Hematopoietic multipotent progenitor cell treated with erythropoietin and hydrocortisone succinate and interleukin-3 and kit ligand, for 15 days (in vitro differentiated cells): Measurements from ENCODE around the gene AHCYL1.
"Not testable (repeated sequence)": the region's sequence is repeated elsewhere in the genome, so short reads cannot be mapped to it uniquely, and the experiment has no call there.

Source experiments
- DNase-seq: peaks from one replicate; pipeline ENCODE4 v3.0.0-alpha.2; 2015; ENCODE audit warnings: low spot score

AHCYL1 gene

DNA sequence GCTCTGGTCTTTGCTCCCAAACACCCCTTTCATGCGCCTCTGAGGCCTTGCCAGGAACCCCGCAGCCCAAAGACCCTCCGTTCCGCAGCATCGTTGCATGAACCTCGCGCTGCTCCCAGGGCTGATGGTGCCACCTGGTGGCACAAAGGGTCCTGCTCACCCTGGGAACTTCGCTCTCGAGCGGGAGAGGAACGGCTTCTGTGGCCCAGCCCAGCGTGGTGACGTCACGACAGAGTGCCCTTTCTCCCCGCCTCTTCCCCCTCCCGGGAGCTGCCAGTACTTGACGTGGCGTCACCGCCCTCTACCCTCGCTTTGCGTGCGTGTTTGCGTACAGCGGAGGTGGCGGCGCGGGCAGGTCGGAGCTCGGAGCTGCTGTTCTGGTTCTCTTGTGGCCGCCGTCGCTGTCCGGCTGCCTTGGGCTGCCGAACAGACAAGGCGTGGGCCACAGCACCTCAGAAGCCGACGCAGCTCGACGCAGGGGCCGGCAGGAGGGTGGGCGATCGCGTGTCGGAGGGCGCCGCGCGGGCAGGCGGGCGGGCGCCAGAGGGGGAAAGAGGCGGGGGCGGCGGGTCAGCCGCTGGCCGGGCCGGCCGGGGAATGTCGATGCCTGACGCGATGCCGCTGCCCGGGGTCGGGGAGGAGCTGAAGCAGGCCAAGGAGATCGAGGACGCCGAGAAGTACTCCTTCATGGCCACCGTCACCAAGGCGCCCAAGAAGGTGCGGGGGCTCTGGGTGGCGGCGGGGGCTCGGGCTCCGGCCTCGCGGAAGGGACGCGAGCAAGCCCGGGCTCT, at the start of gene AHCYL1:
AHCYL1 (plus strand) TSS at position 310 of the 791 bp plus-strand sequence; CDS start at position 598, 288 bp downstream.
- peak; percentile 99 for DNase-seq

DNA sequence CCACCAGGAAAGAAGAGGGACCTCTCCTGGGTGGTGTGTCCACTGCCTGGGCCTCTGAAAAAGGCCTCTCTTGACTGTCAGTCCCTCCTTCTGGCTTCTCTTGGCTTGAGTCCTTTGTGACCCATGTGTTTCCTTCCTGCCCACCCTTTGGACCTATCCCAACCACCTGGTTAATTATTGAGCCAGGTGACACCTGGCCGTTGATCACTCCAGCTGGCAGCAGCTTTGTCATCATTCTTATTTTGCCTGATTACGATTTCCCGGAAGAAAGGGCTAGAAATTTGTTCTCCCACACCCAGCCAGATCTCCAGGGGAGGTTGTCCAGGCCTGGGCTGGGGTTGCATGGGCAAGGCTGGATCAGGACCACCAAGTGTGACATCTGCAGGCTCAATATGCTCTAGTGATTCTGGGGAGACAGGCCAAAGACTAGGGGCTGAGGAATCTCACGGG, 49.1 kb upstream of the AHCYL1 start:
- DNase-seq, result no peak

DNA sequence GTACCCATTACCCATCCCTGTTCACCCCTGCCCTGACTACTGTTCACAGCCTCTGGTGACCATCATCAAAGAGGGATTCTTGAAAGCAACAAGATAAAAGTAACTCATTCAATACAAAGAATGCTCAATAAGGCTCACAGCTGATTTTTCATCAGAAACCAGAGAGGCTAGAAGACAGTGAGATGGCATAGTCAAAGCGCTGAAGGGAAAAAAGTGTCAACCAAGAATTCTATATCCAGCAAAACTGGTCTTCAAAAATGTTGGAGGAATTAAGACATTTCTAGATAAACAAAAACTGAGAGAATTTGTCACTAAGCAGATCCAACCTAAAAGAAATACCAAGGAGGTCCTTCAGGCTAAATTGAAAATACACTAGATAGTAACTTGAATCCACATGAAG, 46.8 kb upstream of the AHCYL1 start:
- no peak for DNase-seq

DNA sequence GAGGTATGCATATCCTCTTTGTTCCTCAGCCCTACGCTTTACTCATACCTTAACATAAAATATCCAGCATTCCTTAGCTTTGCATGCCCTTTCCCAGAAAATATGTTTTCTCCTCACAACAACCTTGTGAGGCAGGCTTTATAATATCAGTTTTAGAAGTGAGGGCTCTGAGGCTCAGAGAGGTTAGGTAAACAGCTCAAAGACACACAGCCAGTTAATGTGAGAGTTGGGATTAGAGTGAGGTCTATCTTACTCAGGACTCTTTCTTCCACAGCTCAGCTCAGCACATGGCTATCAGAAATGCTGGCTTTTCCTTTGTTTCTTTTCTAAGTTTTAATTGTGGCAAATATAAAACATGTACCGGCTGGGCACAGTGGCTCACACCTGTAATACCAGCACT, 46.0 kb upstream of the AHCYL1 start:
- DNase-seq, result no peak

DNA sequence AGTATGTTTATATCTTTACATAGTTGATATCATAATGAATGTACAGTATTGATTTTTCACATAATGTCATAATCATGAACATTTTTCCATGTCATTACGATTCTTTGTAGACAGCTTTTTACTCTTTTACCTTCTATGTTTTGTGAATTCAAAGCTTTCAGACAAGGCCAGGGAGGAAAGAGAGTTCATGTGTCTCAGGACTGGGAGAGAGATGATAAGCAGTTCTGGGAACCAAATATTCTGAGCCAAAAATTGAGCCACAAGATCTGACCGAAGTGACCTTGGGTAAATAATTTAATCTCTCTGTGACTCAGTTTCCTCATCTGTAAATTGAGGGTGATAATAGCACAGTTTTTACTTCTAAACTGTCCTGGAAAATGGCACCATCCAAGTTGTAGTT, 42.1 kb upstream of the AHCYL1 start:
- no peak for DNase-seq

DNA sequence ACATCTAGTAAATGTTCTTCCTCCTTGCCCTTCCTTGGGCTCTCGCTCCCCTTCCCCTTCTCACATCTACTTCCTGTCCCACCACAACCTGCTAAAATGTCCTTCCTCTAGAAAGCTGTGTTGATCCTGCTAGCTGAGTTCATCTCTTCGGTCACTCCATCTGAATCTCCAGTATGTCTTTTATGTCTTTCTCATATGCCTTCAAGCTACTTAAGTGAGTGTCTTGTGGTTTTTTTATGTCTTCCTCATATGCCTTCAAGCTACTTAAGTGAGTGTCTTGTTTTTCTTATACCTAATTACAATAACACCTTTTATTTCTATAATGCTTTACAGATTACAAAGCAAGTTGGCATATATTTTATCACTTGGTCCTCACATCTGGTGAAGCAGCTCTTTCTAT, 40.0 kb upstream of the AHCYL1 start:
- DNase-seq, result no peak

DNA sequence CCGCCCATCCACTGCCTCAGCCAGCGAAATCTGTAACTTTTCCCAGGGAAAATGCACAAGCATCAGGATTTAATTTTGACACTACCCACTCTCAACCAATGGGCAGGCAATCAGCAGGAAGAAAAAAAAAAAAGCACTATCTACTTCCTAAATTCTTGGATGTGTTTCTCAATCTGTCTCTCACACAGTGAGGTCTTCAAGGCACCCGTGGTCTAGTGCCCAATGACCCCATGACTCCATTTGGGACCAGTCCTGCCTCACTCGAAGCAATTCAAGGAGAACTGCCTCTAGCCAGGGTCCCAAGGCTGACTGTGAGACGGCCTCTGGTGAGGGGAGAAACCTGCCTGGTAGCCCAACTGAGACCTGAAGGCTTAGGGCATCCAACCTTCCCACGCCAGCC, 38.1 kb upstream of the AHCYL1 start:
- DNase-seq, result no peak

DNA sequence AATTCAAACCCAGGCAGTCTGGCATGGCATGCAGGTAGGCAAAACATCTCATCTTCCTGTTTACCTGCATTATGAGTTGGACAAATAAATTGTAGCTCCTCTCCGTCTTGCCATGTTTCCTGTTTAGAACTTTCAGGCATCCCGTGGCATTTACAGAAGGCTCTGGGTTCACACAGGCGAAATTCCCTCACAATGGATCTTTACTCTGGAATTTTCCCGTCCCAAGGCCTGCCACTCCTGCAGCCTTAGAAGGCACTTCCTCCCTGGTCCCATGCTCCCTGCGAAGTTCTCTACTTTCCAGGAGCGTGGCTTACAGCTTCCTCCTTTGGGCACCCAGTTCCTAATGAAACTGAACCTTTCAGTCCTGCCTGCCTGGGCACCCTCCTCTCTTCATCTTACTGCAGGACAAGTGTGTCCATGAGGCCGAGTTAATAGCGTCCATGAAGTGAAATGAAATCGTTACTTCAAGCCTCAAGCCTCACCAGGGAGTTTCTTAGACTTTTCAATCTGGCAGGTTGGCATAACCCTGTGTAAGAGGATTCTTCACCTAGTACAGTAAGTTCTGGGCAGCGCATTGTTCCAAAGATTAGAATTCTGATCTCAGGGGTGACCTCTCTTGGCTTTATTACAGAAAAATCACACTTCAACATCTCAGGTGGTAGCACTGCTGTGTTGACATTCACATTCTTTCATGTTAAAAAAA, 36.8 kb upstream of the AHCYL1 start:
- no peak for DNase-seq

DNA sequence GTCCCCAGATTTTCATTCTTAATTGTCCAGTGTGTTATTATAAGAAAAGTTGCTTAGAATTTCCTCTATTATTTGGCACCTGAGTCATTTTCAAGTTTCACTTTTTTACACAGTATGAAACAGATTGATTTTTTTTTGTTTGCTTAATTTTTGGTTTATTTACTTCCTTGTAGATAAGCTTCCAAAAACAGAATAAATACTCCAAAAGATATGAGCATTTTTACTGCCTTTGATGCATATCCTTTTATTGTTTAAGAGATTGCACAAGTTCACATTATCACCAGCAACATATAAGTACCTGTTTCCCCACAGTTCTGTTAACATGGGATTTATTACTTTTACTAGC, 36.3 kb upstream of the AHCYL1 start:
- DNase-seq, result no peak

DNA sequence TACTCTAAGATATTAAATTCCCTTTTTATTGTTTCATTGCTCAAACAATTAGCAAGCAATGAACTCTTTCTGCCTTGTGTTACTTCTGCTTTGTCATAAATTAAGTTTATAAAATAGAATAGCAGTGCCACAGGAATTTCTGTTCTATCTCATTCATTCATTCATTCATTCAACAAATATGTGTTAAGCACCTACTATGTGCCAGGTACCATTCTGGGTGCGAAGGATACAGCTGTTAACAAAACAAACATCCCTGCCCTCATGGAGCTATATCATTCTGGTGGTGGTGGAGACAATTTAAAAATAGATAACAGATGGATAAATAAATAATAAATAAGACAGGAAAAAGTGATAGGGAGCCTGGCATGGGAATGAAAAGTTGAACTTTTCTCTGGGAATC, 34.5 kb upstream of the AHCYL1 start:
- no peak for DNase-seq

DNA sequence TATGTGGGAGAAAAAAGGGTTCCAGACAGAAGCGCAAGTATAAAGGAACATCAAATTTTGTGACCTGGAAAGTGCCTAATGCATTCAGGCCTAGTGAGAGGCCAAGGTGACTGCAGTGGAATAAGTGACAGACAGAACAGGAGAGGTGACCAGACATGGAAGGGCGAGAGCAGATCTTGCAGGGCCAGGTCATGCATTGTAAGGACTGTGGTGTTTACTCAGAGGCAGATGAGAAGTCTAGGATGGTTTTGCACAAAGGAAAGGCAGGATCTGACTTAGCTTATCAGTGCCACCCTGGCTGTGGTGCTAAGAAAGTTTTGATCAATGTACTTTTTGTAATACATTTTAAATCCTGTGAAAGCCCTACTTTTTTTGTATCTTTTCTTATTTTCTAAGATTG, 34.1 kb upstream of the AHCYL1 start:
- DNase-seq, result no peak

DNA sequence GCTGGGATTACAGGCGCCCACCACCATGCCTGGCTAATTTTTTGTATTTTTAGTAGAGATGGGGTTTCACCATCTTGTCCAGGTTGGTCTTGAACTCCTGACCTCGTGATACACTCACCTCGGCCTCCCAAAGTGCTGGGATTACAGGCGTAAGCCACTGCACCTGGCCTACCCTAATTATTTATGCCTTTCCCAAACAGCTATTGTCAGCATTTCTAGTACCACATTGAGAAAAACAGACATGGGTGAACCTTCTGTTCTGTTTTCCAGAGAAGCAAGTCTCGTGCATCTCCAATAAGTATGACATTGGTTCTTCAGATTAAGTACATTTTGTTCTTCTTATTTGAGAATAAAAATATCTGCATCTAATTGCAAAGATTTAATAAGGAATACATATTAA, 33.1 kb upstream of the AHCYL1 start:
- not testable (repeated sequence) for DNase-seq

DNA sequence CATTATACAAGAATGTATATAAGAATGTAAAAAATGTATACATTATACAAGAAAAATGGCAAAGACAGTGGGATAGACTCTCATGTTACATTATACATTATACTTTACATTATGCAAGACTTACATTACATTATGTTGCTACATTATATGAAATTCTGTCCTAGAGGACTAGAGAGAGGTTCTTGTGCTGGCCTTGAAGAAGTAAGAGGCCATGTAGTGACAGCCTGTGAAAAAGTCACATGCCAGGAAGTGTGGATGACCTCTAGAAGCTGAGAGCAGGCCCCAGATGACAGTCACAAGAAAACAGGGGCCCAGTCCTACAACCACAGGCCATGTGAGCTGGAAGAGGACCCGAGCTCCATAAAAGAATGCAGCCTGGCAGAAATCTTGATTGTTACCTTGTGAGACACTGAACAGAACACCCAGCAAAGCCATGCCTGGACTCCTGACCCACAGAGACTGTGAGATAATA, 30.5 kb upstream of the AHCYL1 start:
- no peak for DNase-seq

DNA sequence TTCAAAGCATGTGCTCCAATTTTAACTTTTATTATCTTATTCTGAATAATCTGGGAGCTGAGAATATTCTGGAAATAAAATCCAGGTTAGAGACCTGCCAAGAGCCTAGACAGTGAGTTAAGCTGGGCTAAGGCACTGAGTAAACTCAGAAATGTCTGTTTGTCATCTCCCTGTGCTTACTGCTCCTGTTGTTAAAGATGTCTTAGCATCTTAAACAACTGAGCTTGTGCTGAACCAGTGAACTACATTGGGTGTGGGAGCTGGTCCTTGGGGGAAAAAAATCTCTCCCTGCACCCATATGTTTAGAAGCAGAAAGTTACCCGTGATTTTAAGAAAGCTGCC, 25.0 kb upstream of the AHCYL1 start:
- no peak for DNase-seq

DNA sequence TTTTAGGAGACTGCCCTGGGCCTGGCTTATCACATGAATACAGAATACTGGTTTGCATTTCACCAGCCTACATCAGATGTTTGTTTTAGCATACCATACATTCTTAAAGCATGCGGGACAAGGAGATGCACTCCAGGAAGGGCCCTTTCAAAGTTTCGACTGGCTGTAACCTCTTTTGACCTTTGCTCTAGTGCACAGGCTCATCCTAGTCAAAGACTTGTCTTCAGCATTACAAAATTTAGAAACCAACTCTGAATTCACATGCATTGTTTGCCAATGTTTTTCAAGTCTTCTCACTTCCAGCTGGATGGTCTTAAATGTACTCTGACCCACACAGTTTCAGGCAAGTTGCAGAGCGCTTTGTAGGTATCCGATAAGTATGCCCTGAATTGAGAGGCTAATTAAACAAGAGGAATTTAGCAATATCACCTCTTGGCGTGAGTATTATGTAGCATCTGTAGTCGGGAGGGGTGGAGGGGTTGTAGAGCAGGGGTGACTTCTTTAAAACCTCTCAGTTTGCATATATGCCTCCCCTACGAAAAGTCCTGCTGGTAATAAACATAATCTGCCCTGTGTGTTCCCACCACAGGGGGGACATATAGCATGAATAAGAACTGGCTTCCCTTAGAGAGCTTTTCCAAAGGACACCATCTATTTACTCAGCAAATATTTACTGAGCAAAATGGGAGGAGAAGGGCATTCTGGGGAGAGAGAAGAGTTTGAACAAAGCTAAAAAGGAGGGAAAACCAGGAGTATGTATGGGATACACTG, 24.4 kb upstream of the AHCYL1 start:
- no peak for DNase-seq

DNA sequence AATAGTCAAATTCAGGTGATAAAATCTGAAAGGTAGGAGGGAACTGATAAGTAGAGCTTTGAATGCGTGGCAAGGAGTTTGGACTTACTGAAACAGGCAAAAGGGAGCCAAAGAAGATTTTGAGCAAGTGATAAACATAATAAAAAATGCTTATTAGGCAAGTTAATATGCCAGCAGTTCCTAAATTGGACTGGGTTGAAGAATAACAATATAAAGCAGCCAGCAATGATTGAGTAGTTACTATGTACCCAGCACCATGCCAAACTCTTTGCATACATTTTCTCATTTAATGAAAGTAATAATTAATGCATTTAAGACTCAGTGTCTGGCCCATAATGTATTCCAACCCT, 23.8 kb upstream of the AHCYL1 start:
- DNase-seq, result no peak

DNA sequence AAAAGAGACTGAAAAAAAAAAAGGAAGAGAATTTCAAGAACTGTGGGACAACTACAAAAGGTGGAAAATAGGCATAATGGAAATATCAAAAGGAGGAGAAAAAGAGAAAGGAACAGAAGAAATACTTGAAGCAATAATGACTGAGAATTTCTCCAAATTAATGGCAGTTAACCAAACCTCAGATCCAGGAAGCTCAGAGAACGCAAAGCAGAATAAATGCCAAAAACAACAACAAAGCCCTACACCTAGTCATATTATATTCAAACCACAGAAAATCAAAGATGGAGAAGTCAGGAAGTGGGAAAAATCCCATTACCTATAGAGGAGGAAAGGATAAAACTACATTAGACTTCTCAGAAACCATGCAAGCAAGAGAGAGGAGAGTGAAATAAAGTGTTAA, 20.7 kb upstream of the AHCYL1 start:
- DNase-seq, result no peak

DNA sequence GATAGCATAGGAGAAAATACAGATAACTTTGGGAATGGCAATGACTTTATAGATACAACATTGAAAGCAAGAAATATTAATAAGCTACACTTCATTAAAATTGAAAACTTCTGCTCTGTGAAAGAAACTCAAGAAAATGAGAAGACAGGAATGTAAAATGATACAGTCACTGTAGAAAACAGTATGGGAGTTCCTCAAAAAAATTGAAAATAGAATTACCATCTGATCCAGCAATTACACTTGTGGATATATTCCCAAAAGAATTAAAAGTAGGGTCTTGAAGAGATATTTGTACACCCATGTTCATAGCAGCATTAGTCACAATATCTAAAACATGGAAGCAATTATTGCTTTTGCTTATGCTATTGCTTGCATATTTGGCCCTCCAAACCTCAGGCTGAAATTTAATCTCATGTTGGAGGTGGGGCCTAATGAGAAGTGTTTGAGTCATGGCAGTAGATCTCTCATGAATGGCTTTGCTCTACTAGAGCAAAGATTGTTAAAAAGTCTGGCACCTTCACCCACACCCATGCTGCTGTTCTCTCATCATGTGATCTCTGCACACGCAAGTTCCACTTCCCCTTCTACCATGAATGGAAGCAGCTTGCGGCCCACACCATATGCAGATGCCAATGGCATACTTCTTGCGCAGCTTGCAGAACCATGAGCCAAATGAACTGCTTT, 15.3 kb upstream of the AHCYL1 start:
- DNase-seq, result no peak

DNA sequence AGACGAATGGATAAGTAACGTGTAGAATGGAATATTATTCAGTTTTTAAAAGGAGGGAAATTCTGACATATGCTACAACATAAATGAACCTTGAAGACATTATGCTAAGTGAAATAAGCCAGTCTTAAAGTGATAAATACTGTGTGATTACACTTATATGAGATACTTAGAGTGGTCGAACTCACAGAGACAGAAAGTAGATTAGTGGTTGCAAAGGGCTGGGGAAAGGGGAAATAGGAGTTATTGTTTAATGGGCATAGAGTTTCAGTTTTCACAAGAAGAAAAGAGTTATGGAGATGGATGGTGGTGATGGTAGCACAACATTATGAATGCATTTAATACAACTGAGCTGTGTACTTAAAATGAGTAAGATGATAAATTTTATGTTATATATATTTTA, 14.7 kb upstream of the AHCYL1 start:
- no peak for DNase-seq

DNA sequence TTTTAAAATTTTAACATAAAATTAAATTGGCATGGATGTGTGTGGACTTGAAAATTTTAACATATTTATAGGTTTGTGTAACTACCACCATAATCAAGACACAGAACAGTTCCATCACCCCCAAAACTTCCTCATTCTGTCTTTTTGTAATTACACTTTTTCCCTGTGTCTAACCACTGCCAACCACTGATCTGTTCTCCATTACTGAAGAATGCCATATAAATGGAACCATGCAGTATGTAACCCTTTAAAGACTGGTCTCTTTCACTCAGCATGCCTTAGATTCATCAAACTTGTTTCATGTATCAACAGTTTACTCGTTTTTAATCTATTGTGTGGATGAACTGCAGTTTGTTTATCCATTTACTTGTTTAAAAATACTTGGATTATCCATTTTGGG, 13.0 kb upstream of the AHCYL1 start:
- DNase-seq, result no peak

DNA sequence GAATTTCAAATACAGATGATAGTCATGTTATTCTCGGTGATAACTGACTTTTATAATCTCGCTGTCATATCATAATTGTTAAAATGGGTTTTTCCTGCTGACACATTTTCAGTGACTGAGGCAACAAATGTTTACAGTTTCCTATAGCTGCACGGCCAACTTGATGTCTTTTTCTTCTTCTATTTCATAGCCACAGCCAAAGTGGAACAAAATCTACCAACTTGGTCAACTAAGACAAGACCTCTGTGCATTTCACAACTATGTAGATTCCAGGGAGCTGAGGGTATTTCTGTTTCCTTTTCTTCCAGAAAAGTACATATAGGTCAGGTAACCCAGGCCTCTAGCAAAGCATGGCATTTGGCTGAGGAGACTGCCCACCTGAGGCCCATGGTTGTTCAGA, 10.4 kb upstream of the AHCYL1 start:
- DNase-seq, result no peak

DNA sequence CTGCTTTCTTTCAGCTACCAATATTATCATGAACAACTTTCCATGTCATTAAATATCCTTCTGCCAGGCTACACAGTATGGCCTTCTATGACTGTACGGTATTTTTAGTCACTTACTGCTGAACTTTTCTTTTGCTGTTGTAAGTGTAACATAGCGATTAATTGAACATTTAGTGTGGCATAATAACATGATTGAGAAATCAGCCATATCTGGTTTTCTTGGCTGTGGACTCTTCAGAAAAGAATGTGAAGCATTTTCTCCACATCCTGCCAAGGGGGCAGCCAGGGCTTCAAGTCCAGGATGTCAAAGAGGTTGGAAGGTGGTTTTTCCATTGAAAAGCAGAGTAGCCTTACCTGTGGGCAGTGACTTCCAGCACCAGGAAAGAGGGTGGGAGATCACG, 8.8 kb upstream of the AHCYL1 start:
- no peak for DNase-seq

DNA sequence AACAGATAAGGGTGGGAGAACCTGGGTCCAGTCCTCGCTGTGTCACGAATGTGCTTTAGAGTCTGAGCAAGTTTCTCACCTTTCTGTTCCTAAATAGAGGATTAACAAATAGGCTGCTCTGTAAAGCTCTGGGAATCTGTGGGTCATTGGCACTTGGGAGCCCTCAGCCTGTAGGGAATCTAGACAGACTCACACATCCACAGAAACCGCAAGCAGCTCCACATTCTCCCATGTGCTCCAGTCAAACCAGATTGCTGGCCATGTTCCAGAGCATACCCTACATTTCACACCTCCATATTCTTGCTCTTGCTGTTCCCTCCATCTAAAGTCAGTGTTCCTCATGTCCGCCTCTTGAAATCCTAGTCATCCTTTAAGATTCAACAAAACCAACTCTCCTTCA, 7.8 kb upstream of the AHCYL1 start:
- DNase-seq, result no peak
